Stimulated activated CD8-positive, alpha-beta memory T cell treated with anti-CD3 and anti-CD28 coated beads, Interleukin-2, amount 100 ng/mL, for 1 hour (primary cell): ENCODE results near the gene SAMD3.
"Not testable (repeated sequence)": the region's sequence is repeated elsewhere in the genome, so short reads cannot be mapped to it uniquely, and the experiment has no call there.

Experiments used
- DNase-seq, 2 donors: peaks; one replicate each; pipeline ENCODE4 v3.0.0-alpha.2; 2020; ENCODE audit warnings: low read depth in 2 of 2

The SAMD3 gene

GRCh38 chr6:130222775-130223174 is at the start of gene SAMD3:
Gene SAMD3 (minus strand): TSS chr6:130222951. CDS start chr6:130215273, 7,678 bp downstream.
- DNase-seq, result no peak

GRCh38 chr6:130269969-130270635 is 47.4 kb upstream of the SAMD3 start:
- no peak for DNase-seq

GRCh38 chr6:130265553-130265952 is 42.8 kb upstream of the SAMD3 start:
- not testable (repeated sequence) for DNase-seq

- no peak for DNase-seq
These were observed 39.3 kb upstream of the SAMD3 start for GRCh38 chr6:130262008-130262407.

GRCh38 chr6:130261558-130261957 is 38.8 kb upstream of the SAMD3 start:
- not testable (repeated sequence) for DNase-seq

- not testable (repeated sequence) for DNase-seq
These were observed 38.0 kb upstream of the SAMD3 start for GRCh38 chr6:130260614-130261241.

GRCh38 chr6:130260050-130260462 is 37.3 kb upstream of the SAMD3 start:
- DNase-seq, result not testable (repeated sequence)

GRCh38 chr6:130259557-130259956 is 36.8 kb upstream of the SAMD3 start:
- DNase-seq, result no peak

- no peak for DNase-seq
These were observed 36.4 kb upstream of the SAMD3 start for GRCh38 chr6:130259140-130259539.

GRCh38 chr6:130252527-130253237 is 29.9 kb upstream of the SAMD3 start:
- DNase-seq, result no peak

- DNase-seq, result no peak
These were observed 22.5 kb upstream of the SAMD3 start for GRCh38 chr6:130245267-130245666.

GRCh38 chr6:130244728-130245127 is 22.0 kb upstream of the SAMD3 start:
- DNase-seq, result no peak

GRCh38 chr6:130240232-130240631 is 17.5 kb upstream of the SAMD3 start:
- DNase-seq, result no peak

- DNase-seq, result no peak
These were observed 17.0 kb upstream of the SAMD3 start for GRCh38 chr6:130239755-130240154.

GRCh38 chr6:130233330-130233729 is 10.6 kb upstream of the SAMD3 start:
- no peak for DNase-seq

- DNase-seq, result not testable (repeated sequence)
These were observed 7.8 kb upstream of the SAMD3 start for GRCh38 chr6:130230531-130230930.

GRCh38 chr6:130229645-130230044 is 6.9 kb upstream of the SAMD3 start:
- no peak for DNase-seq

- peak; percentile 14 to 35 for DNase-seq
These were observed 757 bp upstream of the SAMD3 start for GRCh38 chr6:130223508-130223907.

- no peak for DNase-seq
These were observed 4.6 kb downstream of the SAMD3 start for GRCh38 chr6:130218134-130218533.

- no peak for DNase-seq
These were observed 6.1 kb downstream of the SAMD3 start for GRCh38 chr6:130216620-130217019.

GRCh38 chr6:130215526-130215925 is 7.2 kb downstream of the SAMD3 start:
- no peak for DNase-seq

GRCh38 chr6:130212215-130212874 is 10.4 kb downstream of the SAMD3 start:
- DNase-seq, result no peak
